Neutrophil (primary cell): ENCODE measurements around the gene KLHL29.

Experiments used
- H3K27ac ChIP-seq: fragments of 200-600 bp; sonication (generic); 2 replicates; pipeline ENCODE4 v1.5.1; 2016; ENCODE audit warnings: mild to moderate bottlenecking, moderate library complexity
- H3K27me3 ChIP-seq: fragments of 200-600 bp; sonication (generic); 2 replicates; pipeline ENCODE4 v1.6.0; 2016; ENCODE audit warnings: mild to moderate bottlenecking
- H3K36me3 ChIP-seq: fragments of 200-600 bp; sonication (generic); 2 replicates; pipeline ENCODE4 v1.5.1; 2017
- H3K4me1 ChIP-seq, 2 experiments: fragments of 200-600 bp in 1 of 2; sonication (generic) in 1 of 2; 1 replicate in 1 of 2; 2 replicates in 1 of 2; pipeline versions ENCODE4 v1.5.1 to v1.6.1; 2013 to 2016; ENCODE audit warnings: low read depth in 1 of 2, low read length in 1 of 2, mild to moderate bottlenecking in 1 of 2, moderate library complexity in 1 of 2; ENCODE audit not compliant: control insufficient read depth in 1 of 2, insufficient read depth in 1 of 2
- H3K4me3 ChIP-seq, 2 experiments: fragments of 200-600 bp in 1 of 2; sonication (generic) in 1 of 2; 1 replicate in 1 of 2; 2 replicates in 1 of 2; pipeline ENCODE4 v1.5.1; 2013 to 2016; ENCODE audit warnings: low read depth in 1 of 2, low read length in 1 of 2, mild to moderate bottlenecking in 1 of 2, moderate library complexity in 1 of 2
- H3K9me3 ChIP-seq: fragments of 200-600 bp; sonication (generic); 2 replicates; pipeline ENCODE4 v1.5.1; 2016
- TF ChIP-seq, protein P1 (sequence below): fragments of 200-600 bp; sonication (generic); IDR thresholded peaks from 2 replicates; pipeline ENCODE4 v1.5.1; 2016; ENCODE audit warnings: antibody characterized with exemption

Gene KLHL29

DNA sequence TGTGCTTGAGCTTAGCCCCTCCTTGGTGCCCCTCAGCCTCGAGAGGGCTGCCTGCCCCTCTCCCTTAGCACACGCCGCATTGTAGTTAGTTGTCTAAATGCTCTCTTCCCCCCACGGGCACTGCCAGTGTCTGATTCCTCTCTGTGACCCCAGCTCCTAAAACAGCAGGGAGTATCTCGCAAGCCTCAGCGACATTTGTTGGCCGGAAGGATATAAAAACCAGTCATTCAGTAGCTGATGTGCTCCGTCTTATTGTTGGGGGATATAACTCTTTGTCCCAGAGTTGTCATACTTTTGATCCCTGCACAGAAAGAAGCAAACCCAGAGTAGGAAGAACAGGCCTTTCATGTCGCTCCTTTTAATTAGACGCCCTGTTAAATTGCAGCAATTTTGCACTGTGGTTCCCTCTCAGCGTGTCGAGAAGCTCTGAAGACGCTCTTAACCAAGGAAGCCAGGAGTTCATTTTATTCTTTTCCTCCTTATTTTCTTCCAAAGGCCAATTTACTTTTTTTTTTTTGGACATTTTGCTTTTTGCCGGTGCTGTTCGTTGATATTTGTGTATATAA lies 201.8 kb downstream of the KLHL29 start:
- TF ChIP-seq, protein P1, sequence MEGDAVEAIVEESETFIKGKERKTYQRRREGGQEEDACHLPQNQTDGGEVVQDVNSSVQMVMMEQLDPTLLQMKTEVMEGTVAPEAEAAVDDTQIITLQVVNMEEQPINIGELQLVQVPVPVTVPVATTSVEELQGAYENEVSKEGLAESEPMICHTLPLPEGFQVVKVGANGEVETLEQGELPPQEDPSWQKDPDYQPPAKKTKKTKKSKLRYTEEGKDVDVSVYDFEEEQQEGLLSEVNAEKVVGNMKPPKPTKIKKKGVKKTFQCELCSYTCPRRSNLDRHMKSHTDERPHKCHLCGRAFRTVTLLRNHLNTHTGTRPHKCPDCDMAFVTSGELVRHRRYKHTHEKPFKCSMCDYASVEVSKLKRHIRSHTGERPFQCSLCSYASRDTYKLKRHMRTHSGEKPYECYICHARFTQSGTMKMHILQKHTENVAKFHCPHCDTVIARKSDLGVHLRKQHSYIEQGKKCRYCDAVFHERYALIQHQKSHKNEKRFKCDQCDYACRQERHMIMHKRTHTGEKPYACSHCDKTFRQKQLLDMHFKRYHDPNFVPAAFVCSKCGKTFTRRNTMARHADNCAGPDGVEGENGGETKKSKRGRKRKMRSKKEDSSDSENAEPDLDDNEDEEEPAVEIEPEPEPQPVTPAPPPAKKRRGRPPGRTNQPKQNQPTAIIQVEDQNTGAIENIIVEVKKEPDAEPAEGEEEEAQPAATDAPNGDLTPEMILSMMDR, result no peak
- Histone ChIP-seq H3K4me3 (no peak overlapping the region), H3K36me3 (no peaks in the 10 kb centered on the region), H3K27ac (no peak overlapping the region), H3K27me3 (peaks cover 16% of the 10 kb centered on the region), H3K4me1 (no peaks in the 10 kb centered on the region), H3K9me3 (no peaks in the 10 kb centered on the region)

DNA sequence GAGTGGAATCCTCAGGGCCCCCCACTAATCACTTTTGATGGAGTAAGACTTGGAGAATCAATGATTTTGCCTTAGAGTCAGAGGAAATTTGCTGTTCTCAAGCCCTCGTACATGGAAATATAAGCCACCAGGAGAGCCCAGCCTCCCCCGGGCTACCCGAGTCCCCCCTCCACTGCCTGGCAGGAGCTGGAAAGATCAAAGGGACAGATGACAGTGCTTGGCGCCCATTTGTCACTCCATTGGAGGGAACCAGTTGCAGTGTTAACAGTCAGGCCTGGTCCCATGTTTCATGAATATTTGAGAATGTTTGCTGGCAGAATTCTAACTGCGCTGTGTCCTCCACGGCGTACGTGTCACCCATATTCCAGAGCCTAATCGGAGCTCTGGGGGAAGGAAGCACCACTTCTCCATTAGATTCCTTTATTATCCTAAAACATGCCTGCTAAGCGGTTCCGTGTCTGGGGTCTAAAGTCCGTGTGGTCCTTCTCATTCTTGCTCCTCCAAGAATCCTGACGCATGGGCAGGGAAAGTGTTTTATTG lies 202.4 kb downstream of the KLHL29 start:
- Histone ChIP-seq H3K27me3 (peaks cover 20% of the 10 kb centered on the region), H3K27ac (no peak overlapping the region), H3K4me1 (no peaks in the 10 kb centered on the region), H3K9me3 (no peaks in the 10 kb centered on the region), H3K36me3 (no peaks in the 10 kb centered on the region), H3K4me3 (no peak overlapping the region)
- TF ChIP-seq, protein P1, result no peak

DNA sequence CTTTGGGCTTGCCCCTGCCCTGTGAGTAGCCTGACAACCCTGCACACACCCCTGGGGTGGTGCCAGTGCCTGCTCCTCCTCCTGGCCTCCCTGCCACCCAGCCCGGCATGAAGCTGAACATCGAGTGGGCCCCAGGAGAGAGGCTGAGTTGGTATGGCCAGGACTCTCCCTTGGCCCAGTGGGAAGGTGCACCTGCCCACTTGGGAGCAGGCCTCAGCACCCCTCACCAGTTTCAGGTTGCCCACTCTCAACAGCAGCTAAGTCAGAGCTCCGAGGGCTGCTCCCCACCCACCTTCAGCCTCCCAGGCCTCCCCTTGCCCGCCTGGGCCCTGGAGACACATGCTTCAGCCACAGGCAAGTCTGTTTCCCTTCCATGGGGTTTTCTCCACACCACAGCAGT lies 203.1 kb downstream of the KLHL29 start:
- H3K9me3 ChIP-seq, result no peaks in the 10 kb centered on the region
- H3K4me3 ChIP-seq, result no peak overlapping the region
- peaks cover 21% of the 10 kb centered on the region for H3K27me3 ChIP-seq
- TF ChIP-seq, protein P1, result no peak
- no peak overlapping the region for H3K27ac ChIP-seq
- H3K36me3 ChIP-seq, result no peaks in the 10 kb centered on the region
- no peaks in the 10 kb centered on the region for H3K4me1 ChIP-seq

DNA sequence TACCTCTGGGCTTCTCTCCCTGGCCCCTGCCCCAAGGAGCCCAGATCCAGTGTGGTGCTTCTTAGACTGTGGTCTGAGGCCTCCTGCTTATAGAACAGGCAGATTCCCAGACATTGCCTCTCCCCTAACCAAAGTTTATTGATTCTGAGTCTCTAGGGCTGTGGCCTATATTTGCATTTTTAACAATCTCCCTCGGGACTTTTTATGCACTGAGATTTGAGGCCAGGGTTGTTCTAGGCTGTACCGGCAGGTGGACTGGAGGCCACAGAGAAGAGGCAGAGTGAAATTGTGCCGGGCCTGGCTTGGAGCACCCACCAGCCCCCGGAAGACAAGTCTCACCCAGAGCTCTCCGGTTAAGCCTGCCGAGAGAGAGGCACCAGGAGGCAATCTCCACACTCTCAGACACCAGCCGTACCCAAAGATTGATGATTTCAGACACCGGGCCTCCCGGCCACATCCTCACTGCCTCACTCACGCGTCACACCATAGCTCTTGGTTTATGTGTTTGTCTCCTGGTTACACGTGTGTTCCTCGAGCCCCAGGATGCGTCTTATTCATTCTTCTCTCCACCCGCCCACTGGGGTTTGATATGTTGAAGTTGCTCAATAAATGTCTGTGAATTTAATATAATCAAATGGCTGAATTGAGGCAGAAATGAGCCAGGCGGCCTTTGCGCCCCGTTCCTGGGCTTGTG lies 203.7 kb downstream of the KLHL29 start:
- Histone ChIP-seq H3K4me1 (no peaks in the 10 kb centered on the region), H3K9me3 (no peaks in the 10 kb centered on the region), H3K36me3 (no peaks in the 10 kb centered on the region), H3K27me3 (peaks cover 27% of the 10 kb centered on the region), H3K27ac (no peak overlapping the region), H3K4me3 (no peak overlapping the region)
- TF ChIP-seq, protein P1, result no peak

DNA sequence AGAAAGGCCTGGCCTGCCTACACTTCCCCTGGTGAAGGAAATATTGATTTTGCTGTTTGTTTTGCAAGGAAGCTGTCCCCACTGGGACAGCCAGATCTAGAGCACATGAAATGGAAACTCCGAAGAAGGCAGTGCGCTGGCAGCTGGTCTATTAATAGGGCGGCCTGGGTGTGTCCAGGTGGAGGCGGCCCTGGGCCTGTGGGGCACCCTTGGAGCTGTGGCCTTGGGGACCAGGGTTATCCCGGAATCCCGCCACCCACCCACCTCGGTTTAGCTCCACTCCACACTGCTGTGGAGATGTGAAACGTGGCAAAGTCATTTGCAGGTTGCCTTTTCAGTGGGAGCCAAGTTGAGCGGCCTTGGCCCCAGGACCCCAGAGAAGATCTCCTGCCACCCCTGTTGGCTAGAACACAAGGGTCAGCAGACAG lies 204.3 kb downstream of the KLHL29 start:
- TF ChIP-seq, protein P1, result no peak
- peaks cover 31% of the 10 kb centered on the region for H3K27me3 ChIP-seq
- no peak overlapping the region for H3K4me3 ChIP-seq
- no peaks in the 10 kb centered on the region for H3K4me1 ChIP-seq
- no peaks in the 10 kb centered on the region for H3K36me3 ChIP-seq
- no peak overlapping the region for H3K27ac ChIP-seq
- H3K9me3 ChIP-seq, result no peaks in the 10 kb centered on the region
